Body of pancreas (tissue), 4 donors: ENCODE data around the gene BABAM2. TPM values are rescaled to one million over a fixed set of nuclear protein-coding genes. Genes with fewer than 3 reads are reported as not detected.

Source experiments
- ATAC-seq: fragments of 150-250 bp; one replicate; pipeline ENCODE4 v1.9.1; 2016
- DNase-seq, 4 donors: peaks; one replicate each; pipeline ENCODE4 v3.0.0-alpha.2; 2019
- H3K27ac ChIP-seq, 4 donors: fragments of 200-600 bp; sonication (generic); 1 replicate in 3 of 4; 2 replicates in 1 of 4; pipeline versions ENCODE4 v1.5.1 to v1.6.1; 2016 to 2019; ENCODE audit warnings: mild to moderate bottlenecking in 1 of 4, mixed read lengths in 1 of 4, moderate library complexity in 1 of 4
- H3K27me3 ChIP-seq, 2 donors: fragments of 200-600 bp; sonication (generic); one replicate each; pipeline ENCODE4 v1.6.0; 2016; ENCODE audit warnings: mild to moderate bottlenecking in 1 of 2
- H3K36me3 ChIP-seq, 2 donors: fragments of 200-600 bp; sonication (generic); replicated peaks in 1 of 2; 2 replicates each; pipeline ENCODE4 v1.5.1; 2016; ENCODE audit warnings: low read depth in 2 of 2; ENCODE audit not compliant: insufficient read depth in 1 of 2
- H3K4me1 ChIP-seq: fragments of 200-600 bp; sonication (generic); one replicate; pipeline ENCODE4 v1.6.0; 2016
- H3K4me3 ChIP-seq, 2 donors: fragments of 200-600 bp; sonication (generic); 1 replicate in 1 of 2; 2 replicates in 1 of 2; pipeline ENCODE4 v1.5.1; 2016 to 2019
- H3K9me3 ChIP-seq, 3 donors: fragments of 200-600 bp; sonication (generic); 1 replicate in 2 of 3; 2 replicates in 1 of 3; pipeline ENCODE4 v1.5.1; 2016
- POLR2A ChIP-seq, 3 donors: fragments of 450-650 bp; IDR thresholded peaks; one replicate each; pipeline ENCODE4 v1.6.1; 2016; ENCODE audit warnings: antibody characterized with exemption in 3 of 3, mild to moderate bottlenecking in 2 of 3
- WGBS, 2 donors: methylation state at CpG; one replicate each; pipeline ENCODE4 v1.1.5; 2017; 5-methylcytosine and 5-hydroxymethylcytosine counted together
- intact Hi-C: fragments of 100-400 bp; cut with DNase I; formaldehyde crosslinking; loops from one replicate; pipeline ENCODE4 v1.15.1; 2023
- total RNA-seq, 2 donors: library from RNA; depleted of rRNA; stranded (reverse); fragments of >200 nt; gene quantifications; one replicate each; pipeline ENCODE4 v1.1.0, GENCODE V29; 2016
- TF ChIP-seq, protein P1 (sequence below), 7 experiments: fragments of 450-650 bp in 4 of 7; fragments of 200-600 bp in 3 of 7; sonication (generic) in 3 of 7; IDR thresholded peaks; one replicate each; pipeline ENCODE4 v1.5.1; 2016 to 2019; ENCODE audit warnings: antibody characterized with exemption in 7 of 7

The BABAM2 gene
- total RNA-seq, 2 donors from 2014 or later = 20.5 to 22.4 TPM

DNA sequence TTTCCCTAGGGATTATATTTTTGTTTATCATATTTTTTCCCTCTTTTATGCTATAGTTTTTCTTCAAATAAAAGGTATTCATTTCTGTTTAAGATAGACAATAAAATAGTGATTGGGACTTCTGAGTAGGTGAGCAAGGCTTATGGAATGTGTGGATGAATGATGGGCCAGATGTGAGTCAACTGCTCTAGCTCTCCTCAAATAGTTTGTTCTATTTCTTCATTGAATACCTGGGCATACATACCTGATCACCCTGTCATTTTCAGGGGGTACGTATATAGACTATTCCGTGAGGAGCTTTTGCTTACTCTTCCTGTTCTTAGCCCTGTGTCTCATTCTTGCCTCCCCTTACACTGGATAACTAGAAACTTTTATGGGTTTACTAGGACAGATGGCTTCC, 41.9 kb downstream of the BABAM2 start:
- WGBS, 2 donors = 83 to 100% methylated on average over 2 of the region's 2 CpGs
- Histone ChIP-seq H3K27me3 (no peaks in the 10 kb centered on the region), H3K36me3 (no peaks in the 10 kb centered on the region), H3K9me3 (no peaks in the 10 kb centered on the region), H3K27ac (no peak overlapping the region), H3K4me3 (no peak overlapping the region), H3K4me1 (peaks cover 14% of the 10 kb centered on the region)
- ATAC-seq (no peak), DNase-seq (no peak)
- TF ChIP-seq, protein P1, sequence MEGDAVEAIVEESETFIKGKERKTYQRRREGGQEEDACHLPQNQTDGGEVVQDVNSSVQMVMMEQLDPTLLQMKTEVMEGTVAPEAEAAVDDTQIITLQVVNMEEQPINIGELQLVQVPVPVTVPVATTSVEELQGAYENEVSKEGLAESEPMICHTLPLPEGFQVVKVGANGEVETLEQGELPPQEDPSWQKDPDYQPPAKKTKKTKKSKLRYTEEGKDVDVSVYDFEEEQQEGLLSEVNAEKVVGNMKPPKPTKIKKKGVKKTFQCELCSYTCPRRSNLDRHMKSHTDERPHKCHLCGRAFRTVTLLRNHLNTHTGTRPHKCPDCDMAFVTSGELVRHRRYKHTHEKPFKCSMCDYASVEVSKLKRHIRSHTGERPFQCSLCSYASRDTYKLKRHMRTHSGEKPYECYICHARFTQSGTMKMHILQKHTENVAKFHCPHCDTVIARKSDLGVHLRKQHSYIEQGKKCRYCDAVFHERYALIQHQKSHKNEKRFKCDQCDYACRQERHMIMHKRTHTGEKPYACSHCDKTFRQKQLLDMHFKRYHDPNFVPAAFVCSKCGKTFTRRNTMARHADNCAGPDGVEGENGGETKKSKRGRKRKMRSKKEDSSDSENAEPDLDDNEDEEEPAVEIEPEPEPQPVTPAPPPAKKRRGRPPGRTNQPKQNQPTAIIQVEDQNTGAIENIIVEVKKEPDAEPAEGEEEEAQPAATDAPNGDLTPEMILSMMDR (IDR thresholded peaks at IDR 0.05) = no peak
- TF ChIP-seq POLR2A (IDR thresholded peaks at IDR 0.05) = no peak
- intact Hi-C loops = no loop called here

GRCh38 chr2:27935026-27935425, 44.5 kb downstream of the BABAM2 start:
- WGBS, 2 donors = 92 to 97% methylated on average over 3 of the region's 3 CpGs
- intact Hi-C loops = no loop called here
- Histone ChIP-seq H3K27ac (no peak overlapping the region), H3K4me3 (no peak overlapping the region), H3K9me3 (no peaks in the 10 kb centered on the region), H3K36me3 (no peaks in the 10 kb centered on the region), H3K27me3 (no peaks in the 10 kb centered on the region), H3K4me1 (peaks cover 18% of the 10 kb centered on the region)
- TF ChIP-seq, protein P1 (IDR thresholded peaks at IDR 0.05) = no peak
- no peak for TF ChIP-seq POLR2A (IDR thresholded peaks at IDR 0.05)
- no peak for DNase-seq
- no peak for ATAC-seq

DNA sequence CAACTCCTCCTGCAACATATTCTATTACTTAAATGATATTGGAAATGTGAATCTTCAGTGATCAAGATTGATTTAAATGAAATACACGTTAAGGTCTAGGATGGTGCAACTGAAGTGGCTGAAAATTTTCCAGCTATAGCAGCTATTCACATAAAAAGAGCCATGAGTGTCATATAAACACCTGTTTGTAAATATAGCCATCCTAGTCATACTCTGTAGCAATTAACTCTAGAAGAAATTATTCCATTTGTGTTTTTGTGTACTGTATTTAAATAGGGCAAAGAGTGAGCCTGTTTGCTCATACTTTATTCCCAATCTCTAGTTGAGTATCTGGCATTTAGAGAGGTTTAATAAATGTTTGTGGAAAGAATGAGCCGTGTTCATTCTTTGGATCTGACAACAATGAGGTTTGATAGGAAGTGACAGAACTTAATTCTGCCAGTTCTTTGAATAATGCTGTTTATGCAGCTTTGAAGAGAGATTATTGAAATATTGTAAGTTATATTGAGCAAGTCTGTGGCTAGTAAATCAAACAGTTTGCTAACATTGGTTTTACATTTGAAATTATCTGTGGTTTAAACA, 49.7 kb downstream of the BABAM2 start:
- WGBS, 2 donors = 29 to 34% methylated on average over 2 of the region's 2 CpGs
- H3K9me3 ChIP-seq = no peaks in the 10 kb centered on the region
- intact Hi-C loops = no loop called here
- no peaks in the 10 kb centered on the region for H3K27me3 ChIP-seq
- no peak for DNase-seq
- H3K27ac ChIP-seq = no peak overlapping the region
- H3K36me3 ChIP-seq = no peaks in the 10 kb centered on the region
- no peak overlapping the region for H3K4me3 ChIP-seq
- ATAC-seq = no peak
- H3K4me1 ChIP-seq = peaks cover 31% of the 10 kb centered on the region
- TF ChIP-seq POLR2A (IDR thresholded peaks at IDR 0.05) = no peak
- TF ChIP-seq, protein P1 (IDR thresholded peaks at IDR 0.05) = no peak

DNA sequence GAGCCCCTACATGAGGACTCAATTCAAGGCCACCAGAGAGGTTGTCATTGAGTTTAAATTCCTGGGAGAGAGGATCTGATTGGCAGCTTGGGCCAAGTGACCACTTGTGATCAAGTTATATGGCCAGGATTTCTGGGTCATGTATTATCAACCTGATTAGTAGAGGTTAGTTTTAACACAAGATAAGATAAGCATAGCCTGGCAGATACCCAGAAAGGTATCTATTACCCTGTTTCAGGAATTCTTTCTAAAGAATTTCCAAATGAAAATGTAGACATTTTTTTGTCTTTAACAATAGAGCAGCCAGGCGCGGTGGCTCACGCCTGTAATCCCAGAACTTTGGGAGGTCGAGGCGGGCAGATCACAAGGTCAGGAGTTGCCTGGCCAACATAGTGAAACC, 50.5 kb downstream of the BABAM2 start:
- Histone ChIP-seq H3K27ac (peak overlapping the region in 2 of 4 donors; percentile 20 to 23), H3K36me3 (no peaks in the 10 kb centered on the region), H3K27me3 (no peaks in the 10 kb centered on the region), H3K4me1 (peaks cover 31% of the 10 kb centered on the region), H3K4me3 (no peak overlapping the region), H3K9me3 (no peaks in the 10 kb centered on the region)
- ATAC-seq = no peak
- no peak for DNase-seq
- intact Hi-C loops = no loop called here
- 69 to 70% methylated on average over 5 of the region's 5 CpGs for WGBS, 2 donors
- TF ChIP-seq POLR2A (IDR thresholded peaks at IDR 0.05) = no peak
- TF ChIP-seq, protein P1 (IDR thresholded peaks at IDR 0.05) = no peak
